Ascending aorta (tissue), 2 donors: ENCODE results near the gene ANKHD1. TPM values are rescaled to one million over a fixed set of nuclear protein-coding genes. Genes with fewer than 3 reads are reported as not detected.

Source experiments
- DNase-seq, 2 donors: peaks; one replicate each; pipeline ENCODE4 v3.0.0-alpha.2; 2019; ENCODE audit warnings: low spot score in 2 of 2
- H3K27ac ChIP-seq, 2 donors: fragments of 200-600 bp; sonication (generic); one replicate each; pipeline ENCODE4 v1.5.1; 2016 to 2017; ENCODE audit warnings: mild to moderate bottlenecking in 1 of 2
- H3K27me3 ChIP-seq: fragments of 200-600 bp; sonication (generic); one replicate; pipeline ENCODE4 v1.5.1; 2017
- H3K36me3 ChIP-seq, 2 donors: fragments of 200-600 bp; sonication (generic); one replicate each; pipeline ENCODE4 v1.5.1; 2016
- H3K4me1 ChIP-seq, 2 donors: fragments of 200-600 bp; sonication (generic); one replicate each; pipeline ENCODE4 v1.5.1; 2016 to 2017; ENCODE audit warnings: mild to moderate bottlenecking in 1 of 2
- H3K4me3 ChIP-seq, 2 donors: fragments of 200-600 bp; sonication (generic); one replicate each; pipeline ENCODE4 v1.5.1; 2016 to 2017; ENCODE audit warnings: mild to moderate bottlenecking in 1 of 2
- H3K9me3 ChIP-seq, 2 donors: fragments of 200-600 bp; sonication (generic); one replicate each; pipeline ENCODE4 v1.5.1; 2016
- CTCF ChIP-seq, 3 experiments: fragments of 200-600 bp in 2 of 3; fragments of 450-650 bp in 1 of 3; sonication (generic) in 2 of 3; IDR thresholded peaks; one replicate each; pipeline ENCODE4 v1.5.1; 2016 to 2019; ENCODE audit warnings: antibody characterized with exemption in 3 of 3, mild to moderate bottlenecking in 1 of 3, moderate library complexity in 1 of 3
- intact Hi-C: fragments of 100-400 bp; cut with DNase I; formaldehyde crosslinking; loops from one replicate; pipeline ENCODE4 v1.15.1; 2023
- total RNA-seq: library from RNA; depleted of rRNA; stranded (reverse); fragments of >200 nt; gene quantifications from one replicate; pipeline ENCODE4 v1.1.0, GENCODE V29; 2016

The ANKHD1 gene
- total RNA-seq, 1 donor from 2014 or later, result 73.4 TPM

- intact Hi-C loops, result no loop called here
- no peak overlapping the region for H3K27ac ChIP-seq
- H3K27me3 ChIP-seq, result no peaks in the 10 kb centered on the region
- no peaks in the 10 kb centered on the region for H3K4me1 ChIP-seq
- H3K36me3 ChIP-seq, result no peaks in the 10 kb centered on the region
- no peak for TF ChIP-seq CTCF (IDR thresholded peaks at IDR 0.05)
- no peak for DNase-seq
- H3K9me3 ChIP-seq, result no peaks in the 10 kb centered on the region
- H3K4me3 ChIP-seq, result no peak overlapping the region
Measured at GRCh38 chr5:140382866-140383265, 18.8 kb upstream of the ANKHD1 start.

- Histone ChIP-seq H3K27me3 (no peaks in the 10 kb centered on the region), H3K36me3 (no peaks in the 10 kb centered on the region), H3K27ac (no peak overlapping the region), H3K9me3 (no peaks in the 10 kb centered on the region), H3K4me1 (no peaks in the 10 kb centered on the region), H3K4me3 (no peak overlapping the region)
- intact Hi-C loops, result no loop called here
- TF ChIP-seq CTCF (IDR thresholded peaks at IDR 0.05), result no peak
- no peak for DNase-seq
Measured at GRCh38 chr5:140383300-140383699, 18.3 kb upstream of the ANKHD1 start.

GRCh38 chr5:140388052-140388451 is 13.6 kb upstream of the ANKHD1 start:
- no peaks in the 10 kb centered on the region for H3K27me3 ChIP-seq
- H3K4me3 ChIP-seq, result no peak overlapping the region
- no peak overlapping the region for H3K27ac ChIP-seq
- no peak for DNase-seq
- no peaks in the 10 kb centered on the region for H3K4me1 ChIP-seq
- no peaks in the 10 kb centered on the region for H3K9me3 ChIP-seq
- no peaks in the 10 kb centered on the region for H3K36me3 ChIP-seq
- intact Hi-C loops, result no loop called here
- TF ChIP-seq CTCF (IDR thresholded peaks at IDR 0.05), result no peak

- Histone ChIP-seq H3K36me3 (no peaks in the 10 kb centered on the region), H3K27me3 (no peaks in the 10 kb centered on the region), H3K4me1 (no peaks in the 10 kb centered on the region), H3K27ac (no peak overlapping the region), H3K4me3 (no peak overlapping the region), H3K9me3 (no peaks in the 10 kb centered on the region)
- intact Hi-C loops, result no loop called here
- TF ChIP-seq CTCF (IDR thresholded peaks at IDR 0.05), result no peak
- DNase-seq, result no peak
Measured at GRCh38 chr5:140391312-140391711, 10.3 kb upstream of the ANKHD1 start.

- intact Hi-C loops, result no loop called here
Measured at GRCh38 chr5:140391732-140392131, 9.9 kb upstream of the ANKHD1 start.

More at GRCh38 chr5:140391732-140392131, 9.9 kb upstream of the ANKHD1 start:
- Histone ChIP-seq H3K27ac (no peak overlapping the region), H3K27me3 (no peaks in the 10 kb centered on the region), H3K4me1 (no peaks in the 10 kb centered on the region), H3K36me3 (no peaks in the 10 kb centered on the region), H3K4me3 (no peak overlapping the region), H3K9me3 (no peaks in the 10 kb centered on the region)
- no peak for TF ChIP-seq CTCF (IDR thresholded peaks at IDR 0.05)
- no peak for DNase-seq
